H1 (cell line): ENCODE results near the gene ZNF860. TPM values are rescaled to one million over a fixed set of nuclear protein-coding genes. Genes with fewer than 3 reads are reported as not detected.

Experiments used
- CHD7 ChIP-seq: fragments of 300-600 bp; sonication (generic); IDR thresholded peaks from 2 replicates; pipeline ENCODE4 v1.7.1; 2012; ENCODE audit warnings: low read length, moderate library complexity, mild to moderate bottlenecking, inconsistent platforms; ENCODE audit not compliant: insufficient replicate concordance
- GTF2F1 ChIP-seq: IDR thresholded peaks from 2 replicates; pipeline ENCODE4 v1.6.1; 2012; ENCODE audit warnings: low read depth, low read length, improper control_type of control experiment, borderline replicate concordance
- JUND ChIP-seq: IDR thresholded peaks from 2 replicates; pipeline ENCODE4 v1.6.1; 2011; ENCODE audit warnings: mild to moderate bottlenecking, improper control_type of control experiment, low read length
- POU5F1 ChIP-seq: IDR thresholded peaks from 2 replicates; pipeline ENCODE4 v1.6.1; 2011; ENCODE audit warnings: low read depth, mild to moderate bottlenecking, low read length, moderate library complexity
- RAD21 ChIP-seq, 2 experiments: IDR thresholded peaks in 1 of 2; conservative IDR thresholded peaks in 1 of 2; 2 replicates each; pipeline ENCODE4 v1.6.1; 2011; ENCODE audit warnings: low read depth in 2 of 2, low read length in 2 of 2, improper control_type of control experiment in 1 of 2, inconsistent platforms in 1 of 2, mild to moderate bottlenecking in 1 of 2, moderate library complexity in 1 of 2
- RXRA ChIP-seq: IDR thresholded peaks from 2 replicates; pipeline ENCODE4 v1.6.1; 2011; ENCODE audit warnings: low read depth, mild to moderate bottlenecking, low read length, moderate library complexity; ENCODE audit not compliant: insufficient read depth
- SP2 ChIP-seq: IDR thresholded peaks from 2 replicates; pipeline ENCODE4 v1.6.1; 2012; ENCODE audit warnings: mild to moderate bottlenecking, low read length, inconsistent platforms
- TEAD4 ChIP-seq: IDR thresholded peaks from 2 replicates; pipeline ENCODE4 v1.6.1; 2012; ENCODE audit warnings: low read depth, low read length, inconsistent platforms, mixed read lengths
- YY1 ChIP-seq: IDR thresholded peaks from 2 replicates; pipeline ENCODE4 v1.6.1; 2011; ENCODE audit warnings: low read depth, mild to moderate bottlenecking, low read length
- polyA plus RNA-seq, 7 experiments: library from polyadenylated mRNA; depleted of rRNA in 3 of 7; stranded (reverse) in 5 of 7; unstranded in 2 of 7; fragments of >200 nt in 5 of 7; fragments of 200-250 nt in 2 of 7; gene quantifications; 1 replicate in 5 of 7; 2 replicates in 1 of 7; 4 replicates in 1 of 7; pipeline versions ENCODE4 v1.2.1 to v1.2.3, GENCODE V29; 2011 to 2013; ENCODE audit warnings: missing spikeins in 2 of 7, mixed read lengths in 2 of 7
- total RNA-seq: library from RNA; stranded (reverse); fragmentation: NEBNext Ultra II Directional; extraction: Animal tissue kit (Norgen Biotek cat#: 25700); gene quantifications from 2 replicates; pipeline ENCODE4 v1.2.1, GENCODE V29; 2021

The ZNF860 gene
- total and polyA plus RNA-seq, 2 of the 8 experiments (the other 6 are each of a cell fraction or from before 2014, with no cell fraction given): 3.2 to 8.6 TPM

- TF ChIP-seq RXRA: no peak
- TF ChIP-seq YY1: no peak
- no peak for TF ChIP-seq RAD21 (IDR thresholded peaks at IDR 0.05 in 1 of 2, conservative IDR thresholded peaks at IDR 0.05 in 1 of 2; ENCODE audit: low read depth in 2 of 2, low read length in 2 of 2)
- TF ChIP-seq SP2: no peak
- TF ChIP-seq TEAD4: no peak
- TF ChIP-seq GTF2F1: no peak
- TF ChIP-seq POU5F1: no peak
- TF ChIP-seq CHD7: no peak
- no peak for TF ChIP-seq JUND
Measured at GRCh38 chr3:31988271-31988670, 6.7 kb downstream of the ZNF860 start (continued).
